GM10266 (cell line): ENCODE measurements around the gene GABRB3.
"Not testable (repeated sequence)": the region's sequence is repeated elsewhere in the genome, so short reads cannot be mapped to it uniquely, and the experiment has no call there.

Experiments
- DNase-seq: peaks from one replicate; pipeline ENCODE4 v3.0.0; 2012; ENCODE audit errors: extremely low spot score
- TF ChIP-seq, protein P1 (sequence below): IDR thresholded peaks from 2 replicates; pipeline ENCODE4 v1.5.1; 2012; ENCODE audit warnings: mild to moderate bottlenecking, low read depth; ENCODE audit not compliant: control insufficient read depth, insufficient read depth; ENCODE audit errors: missing control alignments

The GABRB3 gene

DNA sequence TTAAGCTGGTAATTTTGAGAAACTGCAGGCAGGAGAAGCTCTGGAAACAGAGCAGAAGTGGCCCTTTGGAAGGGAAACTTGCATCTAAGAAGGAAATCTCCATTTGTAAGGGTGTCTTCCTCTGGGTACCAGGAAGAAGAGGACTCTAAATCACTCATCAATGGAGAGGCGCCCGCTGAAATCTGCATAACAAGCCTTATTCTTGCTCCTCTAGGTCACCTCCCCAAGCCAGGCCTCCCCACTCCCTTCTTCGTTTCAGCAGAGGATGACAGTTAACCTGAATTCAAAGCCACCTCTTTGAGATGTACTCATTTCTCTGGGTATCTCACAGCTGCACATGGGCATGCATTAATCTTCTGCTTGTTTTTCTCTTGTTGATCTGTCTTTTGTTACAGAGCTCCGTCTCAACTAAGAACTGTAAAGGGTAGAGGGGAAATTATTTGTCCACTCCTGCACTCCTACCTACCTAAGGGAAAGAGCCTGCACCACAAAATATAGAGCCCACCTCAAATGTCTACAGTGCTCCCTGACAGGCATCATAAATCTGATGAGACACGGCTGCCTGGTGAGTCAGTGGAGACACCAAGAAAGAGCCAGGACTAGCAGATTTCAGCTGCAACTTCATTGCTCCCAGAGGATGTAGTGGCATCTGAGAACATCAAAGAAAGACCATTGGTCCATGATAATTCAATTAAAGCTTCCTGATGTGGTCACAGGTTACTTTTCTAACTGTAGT lies 51.5 kb downstream of the GABRB3 start:
- TF ChIP-seq, protein P1, sequence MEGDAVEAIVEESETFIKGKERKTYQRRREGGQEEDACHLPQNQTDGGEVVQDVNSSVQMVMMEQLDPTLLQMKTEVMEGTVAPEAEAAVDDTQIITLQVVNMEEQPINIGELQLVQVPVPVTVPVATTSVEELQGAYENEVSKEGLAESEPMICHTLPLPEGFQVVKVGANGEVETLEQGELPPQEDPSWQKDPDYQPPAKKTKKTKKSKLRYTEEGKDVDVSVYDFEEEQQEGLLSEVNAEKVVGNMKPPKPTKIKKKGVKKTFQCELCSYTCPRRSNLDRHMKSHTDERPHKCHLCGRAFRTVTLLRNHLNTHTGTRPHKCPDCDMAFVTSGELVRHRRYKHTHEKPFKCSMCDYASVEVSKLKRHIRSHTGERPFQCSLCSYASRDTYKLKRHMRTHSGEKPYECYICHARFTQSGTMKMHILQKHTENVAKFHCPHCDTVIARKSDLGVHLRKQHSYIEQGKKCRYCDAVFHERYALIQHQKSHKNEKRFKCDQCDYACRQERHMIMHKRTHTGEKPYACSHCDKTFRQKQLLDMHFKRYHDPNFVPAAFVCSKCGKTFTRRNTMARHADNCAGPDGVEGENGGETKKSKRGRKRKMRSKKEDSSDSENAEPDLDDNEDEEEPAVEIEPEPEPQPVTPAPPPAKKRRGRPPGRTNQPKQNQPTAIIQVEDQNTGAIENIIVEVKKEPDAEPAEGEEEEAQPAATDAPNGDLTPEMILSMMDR: no peak
- DNase-seq: no peak

DNA sequence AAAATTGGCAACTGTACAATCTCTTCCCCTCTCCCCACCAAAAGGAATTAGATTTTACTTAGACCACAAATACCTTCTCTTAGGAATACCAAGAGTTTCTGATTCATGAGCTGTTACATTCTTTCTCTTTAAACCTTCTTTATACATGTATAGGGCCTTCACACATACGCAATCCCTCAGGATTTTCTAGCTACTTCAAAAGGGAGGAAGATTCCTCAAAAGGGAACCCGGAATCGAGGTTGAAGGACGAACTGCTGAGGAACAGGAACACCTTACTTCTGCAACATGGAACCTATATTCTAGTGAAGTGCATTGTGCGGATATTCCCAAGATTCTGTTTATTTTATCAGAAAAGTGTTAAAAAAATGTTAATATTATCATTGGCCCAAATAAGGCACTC lies 52.3 kb downstream of the GABRB3 start:
- no peak for DNase-seq
- TF ChIP-seq, protein P1: no peak

DNA sequence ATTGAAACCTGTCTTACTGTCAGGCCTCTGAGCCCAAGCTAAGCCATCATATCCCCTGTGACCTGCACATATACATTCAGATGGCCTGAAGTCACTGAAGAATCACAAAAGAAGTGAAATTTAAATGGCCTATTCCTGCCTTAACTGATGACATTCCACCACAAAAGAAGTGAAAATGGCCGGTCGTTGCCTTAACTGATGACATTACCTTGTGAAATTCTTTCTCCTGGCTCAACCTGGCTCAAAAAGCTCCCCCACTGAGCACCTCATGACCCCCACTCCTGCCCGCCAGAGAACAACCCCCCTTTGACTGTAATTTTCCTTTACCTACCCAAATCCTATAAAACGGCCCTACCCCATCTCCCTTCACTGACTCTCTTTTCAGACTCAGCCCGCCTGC lies 53.0 kb downstream of the GABRB3 start:
- not testable (repeated sequence) for DNase-seq

DNA sequence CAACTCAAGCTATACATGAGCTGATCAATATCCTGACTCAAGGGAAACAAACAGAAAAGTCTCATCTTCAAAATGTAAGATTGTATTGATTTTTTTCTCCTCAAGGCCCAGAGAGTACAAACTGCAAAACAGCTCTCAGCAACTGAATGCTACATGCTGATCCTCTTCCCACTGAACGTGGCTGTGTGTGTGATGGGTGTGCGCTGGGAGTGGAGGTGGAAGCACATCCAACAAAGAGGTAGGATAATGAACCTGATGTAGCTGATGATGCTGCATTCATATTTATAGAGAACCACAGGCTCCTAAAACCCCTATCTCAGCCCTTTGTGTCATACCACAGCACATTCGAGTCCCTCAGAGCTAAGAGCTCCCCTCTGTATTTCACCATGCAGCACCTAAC lies 56.8 kb downstream of the GABRB3 start:
- DNase-seq: no peak
- TF ChIP-seq, protein P1: no peak

DNA sequence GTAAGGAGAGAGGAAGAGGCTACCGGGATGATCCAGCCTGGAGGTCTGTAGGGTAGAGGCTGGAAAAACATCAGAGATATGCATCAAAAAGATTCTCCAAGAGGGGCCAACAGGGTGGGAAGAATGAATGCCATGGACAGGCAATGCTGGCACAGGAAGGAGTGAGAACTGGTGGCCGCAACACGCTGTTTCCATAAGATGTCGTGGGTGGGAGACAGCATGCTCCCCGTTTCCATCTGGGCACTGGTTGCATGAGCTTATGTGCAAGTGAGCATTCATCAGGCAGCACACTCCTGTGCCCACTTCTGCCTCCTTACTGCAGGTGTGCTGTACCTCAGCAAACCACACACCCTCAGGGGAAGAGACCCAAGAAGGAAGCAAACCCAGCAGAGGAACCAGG lies 59.4 kb downstream of the GABRB3 start:
- TF ChIP-seq, protein P1: no peak

DNA sequence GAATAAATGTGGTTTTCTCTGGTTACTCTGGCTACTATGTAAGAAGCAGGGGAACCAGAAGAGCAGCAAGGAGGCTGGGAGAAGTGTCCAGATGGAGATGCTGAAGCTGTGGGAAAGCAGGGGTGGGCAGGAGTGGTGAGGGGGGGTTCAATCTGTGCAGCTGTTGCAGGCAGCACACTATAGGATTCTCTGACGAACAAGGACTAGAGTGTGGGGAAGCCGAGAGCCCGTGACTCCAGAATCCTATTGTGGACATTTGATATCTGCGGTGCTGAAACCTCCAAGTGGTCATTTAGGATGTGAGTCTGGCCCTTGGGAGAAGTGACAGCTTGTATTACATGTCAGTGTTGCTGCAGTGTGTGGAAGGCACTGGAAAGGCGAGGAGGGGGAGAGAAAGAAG lies 60.5 kb downstream of the GABRB3 start:
- no peak for DNase-seq
- TF ChIP-seq, protein P1: no peak

More for the DNA sequence above, 59.4 kb downstream of the GABRB3 start:
- DNase-seq: no peak

DNA sequence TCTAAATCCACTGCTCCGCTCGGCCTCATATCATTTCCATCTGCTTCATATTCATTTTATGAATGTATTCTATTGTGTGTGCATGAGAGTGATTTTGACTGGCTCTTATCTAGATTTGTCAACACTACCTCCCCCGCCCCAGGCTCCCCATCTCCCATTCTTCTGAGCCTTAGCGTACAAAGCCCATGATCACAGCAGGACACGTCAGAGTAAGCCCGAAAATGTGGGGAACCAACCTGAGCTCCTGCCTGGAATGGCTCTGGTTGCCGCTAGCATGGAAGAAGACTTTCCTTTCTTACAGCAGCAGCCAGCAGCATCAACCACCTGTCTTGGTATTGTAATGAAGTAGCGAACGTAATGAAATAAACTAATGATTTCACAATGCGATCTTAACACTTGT lies 61.4 kb downstream of the GABRB3 start:
- TF ChIP-seq, protein P1: no peak
- DNase-seq: no peak

DNA sequence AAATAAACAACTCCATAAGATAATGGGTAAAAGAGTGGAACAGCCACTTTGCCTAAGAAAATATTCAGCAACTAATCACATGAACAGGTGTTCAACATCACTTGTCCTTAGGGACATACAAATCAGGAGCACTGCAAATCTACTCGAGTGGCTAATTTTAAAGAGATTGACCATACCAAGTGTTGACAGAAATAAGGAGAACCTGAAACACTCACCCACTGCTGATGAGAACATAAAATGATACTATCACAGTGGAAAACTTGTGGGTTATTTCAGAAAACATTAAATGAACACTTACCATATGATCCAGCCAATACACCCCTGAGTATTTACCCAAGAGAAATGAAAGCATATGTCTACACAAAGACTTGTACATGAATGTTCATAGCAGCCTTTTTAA lies 70.5 kb downstream of the GABRB3 start:
- DNase-seq: no peak
- TF ChIP-seq, protein P1: no peak
